HG03558 (cell line): ENCODE results near the gene CAMK2N2.

Experiments used
- ATAC-seq: cut with Tn5 transposase; IDR thresholded peaks from one replicate; pipeline ENCODE4 v1.9.1; 2021; ENCODE audit warnings: moderate number of reproducible peaks; ENCODE audit not compliant: unreplicated experiment; ENCODE audit errors: extremely low read depth

Gene CAMK2N2

DNA sequence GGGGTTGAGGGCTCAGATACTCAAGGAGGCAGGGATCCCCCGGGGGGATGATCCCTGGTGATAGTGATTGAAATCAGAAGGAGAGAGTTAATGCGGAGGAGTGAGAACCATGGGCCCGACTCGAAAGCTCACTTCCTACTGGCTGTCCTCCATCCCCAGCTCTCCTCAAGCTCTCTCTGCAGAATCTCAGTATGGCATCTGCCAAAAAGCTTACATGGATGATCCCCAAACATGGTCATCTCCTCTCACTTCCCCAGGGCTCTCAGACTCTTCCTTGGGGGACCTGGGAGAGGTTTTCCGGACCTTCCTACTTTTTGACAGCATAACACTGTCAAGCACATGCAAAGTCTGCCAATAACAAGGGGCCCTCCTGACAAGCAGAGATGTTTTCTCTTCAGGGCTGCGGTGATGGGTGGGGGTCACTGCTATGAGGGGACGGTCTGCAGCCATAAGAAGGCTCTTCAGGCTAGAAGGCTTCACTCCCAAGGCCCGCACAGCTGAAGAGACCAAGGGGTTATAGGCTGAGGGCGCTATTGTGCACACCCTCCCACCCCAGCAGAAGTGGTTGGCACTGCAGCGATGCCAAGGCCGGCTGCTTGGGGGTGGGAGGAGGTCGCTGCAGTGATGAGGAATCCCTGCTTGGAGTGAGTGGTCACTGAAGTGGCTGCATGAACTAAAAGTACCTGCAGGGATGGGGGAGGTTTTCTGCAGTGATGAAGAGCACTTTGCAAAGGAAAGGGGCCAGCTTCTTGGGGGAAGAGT lies 32.8 kb downstream of the CAMK2N2 start:
- no peak for ATAC-seq

DNA sequence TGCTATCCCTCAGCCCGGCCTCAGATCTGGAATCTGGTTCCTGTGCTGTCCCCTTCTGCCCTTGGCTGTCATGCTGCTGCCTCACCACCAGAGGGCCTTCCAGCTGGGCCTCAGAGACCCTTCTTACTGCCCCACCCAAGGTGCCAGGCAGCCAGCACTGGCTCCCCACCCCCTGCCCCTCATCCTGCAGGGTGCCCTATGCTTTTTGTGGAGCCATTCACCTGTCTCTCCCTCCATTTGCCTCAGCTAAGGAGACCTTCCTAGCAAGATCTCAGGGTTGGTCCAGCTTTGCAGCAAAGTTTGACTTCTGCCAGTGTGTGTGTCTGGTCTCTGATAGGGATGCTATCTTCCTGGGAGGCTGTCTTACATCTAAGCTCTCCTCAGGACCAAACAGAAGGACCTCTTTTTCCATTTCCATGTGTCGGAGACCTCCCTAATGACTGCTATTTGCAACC lies 33.8 kb downstream of the CAMK2N2 start:
- ATAC-seq = no peak

DNA sequence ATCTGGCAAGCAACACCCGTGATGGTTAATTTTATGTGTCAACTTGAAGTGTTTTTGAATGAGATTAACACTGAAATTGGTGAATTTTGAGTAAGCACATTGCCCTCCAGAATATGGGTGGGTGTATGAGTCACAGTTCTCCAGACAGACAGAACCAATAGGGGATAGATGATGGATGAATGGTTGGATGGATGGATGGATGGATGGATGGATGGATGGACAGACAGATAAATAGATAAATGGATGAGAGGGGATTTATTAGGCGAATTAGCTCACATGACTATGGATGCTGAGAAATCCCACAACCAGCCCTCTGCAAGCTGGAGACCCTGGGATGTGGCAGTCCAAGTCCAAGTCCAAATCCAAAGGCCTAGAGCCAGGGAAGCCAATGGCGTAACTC lies 37.4 kb downstream of the CAMK2N2 start:
- ATAC-seq = no peak

- no peak for ATAC-seq
Measured at GRCh38 chr3:184222521-184222920, 38.8 kb downstream of the CAMK2N2 start.

GRCh38 chr3:184218814-184219213 lies 42.5 kb downstream of the CAMK2N2 start:
- ATAC-seq = no peak

DNA sequence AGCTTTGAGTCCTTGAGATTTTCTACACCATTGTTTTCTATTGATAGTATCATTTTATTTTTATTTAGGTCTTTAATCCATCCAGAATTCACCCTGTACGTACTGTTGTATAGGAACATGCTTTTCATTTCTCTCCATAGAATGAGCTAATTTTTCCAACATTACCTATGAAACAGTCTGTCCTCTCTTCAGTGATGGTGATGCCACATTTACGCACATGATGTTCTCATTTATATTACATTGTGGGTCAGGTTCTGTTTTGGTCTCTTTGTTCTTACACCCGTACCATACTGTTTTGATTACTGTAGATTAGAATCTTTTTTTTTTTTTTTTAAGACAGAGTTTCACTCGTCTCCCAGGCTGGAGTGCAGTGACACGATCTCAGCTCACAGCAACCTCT lies 49.6 kb downstream of the CAMK2N2 start:
- no peak for ATAC-seq

GRCh38 chr3:184211297-184211696 lies 50.1 kb downstream of the CAMK2N2 start:
- ATAC-seq = no peak
